NK-92 (cell line): ENCODE data around the gene PCDHB14.
"Not testable (repeated sequence)": the region's sequence is repeated elsewhere in the genome, so short reads cannot be mapped to it uniquely, and the experiment has no call there.

ENCODE experiments used
- DNase-seq: peaks from one replicate; lab custom pipeline; 2025; ENCODE audit not compliant: unreplicated experiment; lab: John Stamatoyannopoulos, UW

PCDHB14 gene

GRCh38 chr5:141208478-141208877, 14.7 kb upstream of the PCDHB14 start, which contains the start of gene PCDHB12:
PCDHB12 (plus strand) TSS chr5:141208719; CDS start chr5:141208908, 189 bp downstream.
- DNase-seq: no peak

GRCh38 chr5:141210281-141210680, 12.9 kb upstream of the PCDHB14 start:
- DNase-seq: not testable (repeated sequence)

GRCh38 chr5:141210849-141211248, 12.3 kb upstream of the PCDHB14 start:
- not testable (repeated sequence) for DNase-seq

GRCh38 chr5:141213656-141214339, 9.3 kb upstream of the PCDHB14 start, which contains the start of gene PCDHB13:
PCDHB13 (plus strand) TSS chr5:141213919; CDS start chr5:141214124, 205 bp downstream.
- not testable (repeated sequence) for DNase-seq

- not testable (repeated sequence) for DNase-seq
Observed at GRCh38 chr5:141214583-141214982, 8.6 kb upstream of the PCDHB14 start.

GRCh38 chr5:141215504-141215903, 7.6 kb upstream of the PCDHB14 start:
- DNase-seq: not testable (repeated sequence)

- not testable (repeated sequence) for DNase-seq
Observed at GRCh38 chr5:141216035-141216434, 7.1 kb upstream of the PCDHB14 start.

- DNase-seq: not testable (repeated sequence)
Observed at GRCh38 chr5:141224844-141225243, 1.7 kb downstream of the PCDHB14 start.

- not testable (repeated sequence) for DNase-seq
Observed at GRCh38 chr5:141225421-141225820, 2.3 kb downstream of the PCDHB14 start.

GRCh38 chr5:141234109-141234667, 11.0 kb downstream of the PCDHB14 start:
- no peak for DNase-seq

- not testable (repeated sequence) for DNase-seq
Observed at GRCh38 chr5:141235922-141236321, 12.8 kb downstream of the PCDHB14 start.

GRCh38 chr5:141236516-141237313, 13.6 kb downstream of the PCDHB14 start:
- no peak for DNase-seq

- no peak for DNase-seq
Observed at GRCh38 chr5:141241496-141241895, 18.4 kb downstream of the PCDHB14 start.

- DNase-seq: no peak
Observed at GRCh38 chr5:141245250-141245717, 22.1 kb downstream of the PCDHB14 start, which contains the start of gene PCDHB15. PCDHB15 (plus strand) TSS chr5:141245395; CDS start chr5:141245579, 184 bp downstream.

GRCh38 chr5:141246971-141247370, 23.8 kb downstream of the PCDHB14 start:
- not testable (repeated sequence) for DNase-seq

GRCh38 chr5:141247434-141247833, 24.3 kb downstream of the PCDHB14 start:
- DNase-seq: not testable (repeated sequence)

GRCh38 chr5:141250576-141250975, 27.4 kb downstream of the PCDHB14 start:
- DNase-seq: no peak

- DNase-seq: no peak
Observed at GRCh38 chr5:141258464-141258863, 35.3 kb downstream of the PCDHB14 start.

- no peak for DNase-seq
Observed at GRCh38 chr5:141258948-141259347, 35.8 kb downstream of the PCDHB14 start.

- no peak for DNase-seq
Observed at GRCh38 chr5:141260458-141261237, 37.5 kb downstream of the PCDHB14 start.

GRCh38 chr5:141261238-141261546, 38.0 kb downstream of the PCDHB14 start:
- no peak for DNase-seq
